ENCODE results near the gene RBPJ. TPM values are rescaled to one million over a fixed set of nuclear protein-coding genes. Genes with fewer than 3 reads are reported as not detected.

The RBPJ gene
- total RNA-seq, 2 experiments from 2014 or later: 39.9 to 61.1 TPM

DNA sequence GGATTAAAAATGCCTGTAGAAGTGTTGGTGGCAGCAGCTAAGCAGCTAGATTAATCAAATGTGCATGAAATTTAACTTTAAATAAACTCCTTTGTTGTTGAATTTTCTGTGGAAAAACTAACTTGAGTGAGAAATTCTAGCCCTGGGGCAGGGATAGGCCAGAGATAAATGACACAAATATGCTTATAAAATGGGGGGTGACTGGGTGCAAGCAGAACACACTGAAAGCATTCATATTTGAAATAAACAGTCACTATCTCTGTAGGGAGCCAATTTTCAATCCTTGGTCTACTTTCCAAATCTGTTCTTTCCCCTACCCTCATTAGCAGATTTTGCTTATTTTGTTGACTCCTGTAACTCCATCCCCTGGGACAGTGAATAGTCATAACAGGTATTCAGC, 47.9 kb downstream of the RBPJ start:
- Histone ChIP-seq H2AFZ (ENCODE audit: low read length) (no peak overlapping the region), H3K27ac (ENCODE audit: low read depth, low read length, poor library complexity, severe bottlenecking) (no peak overlapping the region), H3K9me3 (ENCODE audit: low read length) (no peaks in the 10 kb centered on the region), H3K4me3 (ENCODE audit: low read depth, low read length, poor library complexity, severe bottlenecking) (no peak overlapping the region), H3K36me3 (ENCODE audit: insufficient read depth, low read length) (peaks cover 7% of the 10 kb centered on the region; the same call in 1 of the 2 replicates), H3K9me2 (ENCODE audit: insufficient read depth, low read length) (no peaks in the 10 kb centered on the region), H4K20me1 (ENCODE audit: insufficient read depth, low read length) (peaks cover 23% of the 10 kb centered on the region), H3K4me2 (ENCODE audit: low read length) (no peak overlapping the region), H3K4me1 (ENCODE audit: insufficient read depth, low read length, poor library complexity, severe bottlenecking) (peaks cover 18% of the 10 kb centered on the region), H3K79me2 (ENCODE audit: insufficient read depth, low read depth, low read length) (peaks cover 46% of the 10 kb centered on the region; the same call in 1 of the 2 replicates)
- no peak for DNase-seq (ENCODE audit: low spot score)
- ChIA-PET CTCF (ENCODE audit: unreplicated experiment) (no interaction called here), POLR2A (interaction anchor here (1.4 kb wide), 1 partner anchor 14 kb away, joined by 4 read pairs; no protein-coding TSS in a partner anchor)
- intact Hi-C loops (cut with micrococcal nuclease; ENCODE audit: unreplicated experiment): no loop called here
- no TSS peak for BruUV-seq (replicated peaks)
- no peak for TF ChIP-seq EZH2phosphoT487 (IDR thresholded peaks at IDR 0.05; ENCODE audit: borderline replicate concordance, low read depth, low read length)
- TF ChIP-seq, protein P1, sequence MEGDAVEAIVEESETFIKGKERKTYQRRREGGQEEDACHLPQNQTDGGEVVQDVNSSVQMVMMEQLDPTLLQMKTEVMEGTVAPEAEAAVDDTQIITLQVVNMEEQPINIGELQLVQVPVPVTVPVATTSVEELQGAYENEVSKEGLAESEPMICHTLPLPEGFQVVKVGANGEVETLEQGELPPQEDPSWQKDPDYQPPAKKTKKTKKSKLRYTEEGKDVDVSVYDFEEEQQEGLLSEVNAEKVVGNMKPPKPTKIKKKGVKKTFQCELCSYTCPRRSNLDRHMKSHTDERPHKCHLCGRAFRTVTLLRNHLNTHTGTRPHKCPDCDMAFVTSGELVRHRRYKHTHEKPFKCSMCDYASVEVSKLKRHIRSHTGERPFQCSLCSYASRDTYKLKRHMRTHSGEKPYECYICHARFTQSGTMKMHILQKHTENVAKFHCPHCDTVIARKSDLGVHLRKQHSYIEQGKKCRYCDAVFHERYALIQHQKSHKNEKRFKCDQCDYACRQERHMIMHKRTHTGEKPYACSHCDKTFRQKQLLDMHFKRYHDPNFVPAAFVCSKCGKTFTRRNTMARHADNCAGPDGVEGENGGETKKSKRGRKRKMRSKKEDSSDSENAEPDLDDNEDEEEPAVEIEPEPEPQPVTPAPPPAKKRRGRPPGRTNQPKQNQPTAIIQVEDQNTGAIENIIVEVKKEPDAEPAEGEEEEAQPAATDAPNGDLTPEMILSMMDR (conservative IDR thresholded peaks at IDR 0.05; ENCODE audit: low read length): no peak

DNA sequence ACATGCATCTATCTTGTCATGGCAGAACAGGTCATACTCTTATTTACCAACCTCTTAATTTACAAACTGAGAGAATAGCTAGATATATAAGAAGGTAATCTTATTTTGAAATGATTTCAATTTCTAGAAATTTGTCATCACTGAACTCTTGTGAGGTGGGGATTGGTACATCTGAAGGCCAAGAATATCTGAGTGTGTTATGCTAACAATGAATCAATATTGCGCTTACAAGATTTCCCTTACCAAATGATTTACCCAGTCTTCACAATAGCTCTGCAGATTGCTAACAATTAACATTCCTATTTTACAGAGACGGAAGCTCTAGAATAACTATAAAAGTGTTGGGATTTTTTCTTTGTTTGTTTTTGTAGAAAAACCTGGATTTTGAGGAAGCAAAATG, 48.3 kb downstream of the RBPJ start:
- Histone ChIP-seq H3K9me2 (ENCODE audit: insufficient read depth, low read length) (no peaks in the 10 kb centered on the region), H3K27ac (ENCODE audit: low read depth, low read length, poor library complexity, severe bottlenecking) (no peak overlapping the region), H3K79me2 (ENCODE audit: insufficient read depth, low read depth, low read length) (peaks cover 46% of the 10 kb centered on the region; the same call in 1 of the 2 replicates), H3K4me1 (ENCODE audit: insufficient read depth, low read length, poor library complexity, severe bottlenecking) (peaks cover 18% of the 10 kb centered on the region), H3K9me3 (ENCODE audit: low read length) (no peaks in the 10 kb centered on the region), H2AFZ (ENCODE audit: low read length) (no peak overlapping the region), H3K36me3 (ENCODE audit: insufficient read depth, low read length) (peaks cover 7% of the 10 kb centered on the region; the same call in 1 of the 2 replicates), H3K4me3 (ENCODE audit: low read depth, low read length, poor library complexity, severe bottlenecking) (no peak overlapping the region), H4K20me1 (ENCODE audit: insufficient read depth, low read length) (peaks cover 23% of the 10 kb centered on the region), H3K4me2 (ENCODE audit: low read length) (no peak overlapping the region)
- no peak for DNase-seq (ENCODE audit: low spot score)
- POLR2A ChIA-PET: interaction anchor here (1.1 to 1.5 kb wide), 3 partner anchors 13 to 28 kb away, joined by 3 to 4 read pairs (median 4); no protein-coding TSS in a partner anchor
- intact Hi-C loops (cut with micrococcal nuclease; ENCODE audit: unreplicated experiment): no loop called here
- CTCF ChIA-PET (ENCODE audit: unreplicated experiment): no interaction called here
- BruUV-seq (replicated peaks): no TSS peak
- no peak for TF ChIP-seq EZH2phosphoT487 (IDR thresholded peaks at IDR 0.05; ENCODE audit: borderline replicate concordance, low read depth, low read length)
- TF ChIP-seq, protein P1 (conservative IDR thresholded peaks at IDR 0.05; ENCODE audit: low read length): no peak

DNA sequence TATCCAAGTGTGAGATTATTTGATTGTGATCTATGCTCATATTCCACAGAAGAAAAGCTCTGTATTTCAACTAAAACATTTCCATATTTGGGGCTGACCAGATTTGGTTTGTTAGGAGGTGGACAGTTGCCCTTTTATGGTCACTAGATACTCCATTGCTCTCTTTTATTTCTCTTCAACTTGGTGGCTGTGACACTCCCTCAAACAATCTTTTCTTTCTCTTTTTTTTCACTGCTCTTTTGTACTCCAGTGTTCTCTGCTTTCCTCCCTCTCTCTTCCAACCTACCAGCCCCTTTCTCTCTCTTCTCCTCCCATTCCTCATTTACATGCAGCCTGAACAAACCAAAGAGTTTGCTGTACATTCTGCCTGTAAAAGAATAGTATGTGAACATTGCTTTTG, 48.8 kb downstream of the RBPJ start:
- DNase-seq (ENCODE audit: low spot score): no peak
- CTCF ChIA-PET (ENCODE audit: unreplicated experiment): no interaction called here
- peaks cover 23% of the 10 kb centered on the region for H4K20me1 ChIP-seq (ENCODE audit: insufficient read depth, low read length)

More for the DNA sequence above, 48.8 kb downstream of the RBPJ start:
- no peaks in the 10 kb centered on the region for H3K9me2 ChIP-seq (ENCODE audit: insufficient read depth, low read length)
- H3K27ac ChIP-seq (ENCODE audit: low read depth, low read length, poor library complexity, severe bottlenecking): no peak overlapping the region
- H3K4me3 ChIP-seq (ENCODE audit: low read depth, low read length, poor library complexity, severe bottlenecking): no peak overlapping the region
- no peaks in the 10 kb centered on the region for H3K9me3 ChIP-seq (ENCODE audit: low read length)
- peaks cover 7% of the 10 kb centered on the region; the same call in 1 of the 2 replicates for H3K36me3 ChIP-seq (ENCODE audit: insufficient read depth, low read length)
- H2AFZ ChIP-seq (ENCODE audit: low read length): no peak overlapping the region
- peaks cover 46% of the 10 kb centered on the region; the same call in 1 of the 2 replicates for H3K79me2 ChIP-seq (ENCODE audit: insufficient read depth, low read depth, low read length)
- POLR2A ChIA-PET: interaction anchor here (0.6 to 1.5 kb wide), 4 partner anchors 13 to 27 kb away, joined by 3 to 4 read pairs (median 4); no protein-coding TSS in a partner anchor
- no peak for TF ChIP-seq EZH2phosphoT487 (IDR thresholded peaks at IDR 0.05; ENCODE audit: borderline replicate concordance, low read depth, low read length)
- TF ChIP-seq, protein P1 (conservative IDR thresholded peaks at IDR 0.05; ENCODE audit: low read length): no peak
- intact Hi-C loops (cut with micrococcal nuclease; ENCODE audit: unreplicated experiment): no loop called here
- H3K4me2 ChIP-seq (ENCODE audit: low read length): no peak overlapping the region
- peaks cover 18% of the 10 kb centered on the region for H3K4me1 ChIP-seq (ENCODE audit: insufficient read depth, low read length, poor library complexity, severe bottlenecking)
- BruUV-seq (replicated peaks): no TSS peak
